CD14-positive monocyte (primary cell): ENCODE data around the gene CUEDC1. TPM values are rescaled to one million over a fixed set of nuclear protein-coding genes. Genes with fewer than 3 reads are reported as not detected.
A peak's percentile ranks its signal among the peaks of the same experiment; 100 is the strongest.

Experiments used
- DNase-seq, 3 donors: peaks; one replicate each; pipeline ENCODE4 v3.0.0-alpha.2; 2011 to 2022
- H2AFZ ChIP-seq: 2 replicates; pipeline ENCODE4 v1.6.0; 2012; ENCODE audit warnings: mild to moderate bottlenecking, low read depth, low read length, inconsistent platforms; ENCODE audit not compliant: insufficient read depth, poor library complexity, severe bottlenecking
- H3K27ac ChIP-seq, 2 donors: 1 replicate in 1 of 2; 2 replicates in 1 of 2; pipeline ENCODE4 v1.5.1; 2012 to 2013; ENCODE audit warnings: low read length in 2 of 2, control low read depth in 1 of 2, inconsistent platforms in 1 of 2, low read depth in 1 of 2, mild to moderate bottlenecking in 1 of 2
- H3K27me3 ChIP-seq, 2 donors: one replicate each; pipeline versions ENCODE4 v1.6.0 to v1.6.1; 2011 to 2013; ENCODE audit warnings: low read length in 2 of 2; ENCODE audit not compliant: control insufficient read depth in 2 of 2, insufficient read depth in 2 of 2
- H3K36me3 ChIP-seq, 2 donors: replicated peaks in 1 of 2; 1 replicate in 1 of 2; 2 replicates in 1 of 2; pipeline versions ENCODE4 v1.5.1 to v1.6.1; 2012 to 2013; ENCODE audit warnings: low read length in 2 of 2, control low read depth in 1 of 2, inconsistent platforms in 1 of 2, mild to moderate bottlenecking in 1 of 2; ENCODE audit not compliant: insufficient read depth in 2 of 2, control insufficient read depth in 1 of 2
- H3K4me1 ChIP-seq, 2 donors: 1 replicate in 1 of 2; 2 replicates in 1 of 2; pipeline versions ENCODE4 v1.5.1 to v1.6.1; 2012 to 2013; ENCODE audit warnings: low read length in 2 of 2, control low read depth in 1 of 2, inconsistent platforms in 1 of 2, mild to moderate bottlenecking in 1 of 2, moderate library complexity in 1 of 2; ENCODE audit not compliant: insufficient read depth in 2 of 2, control insufficient read depth in 1 of 2
- H3K4me2 ChIP-seq: replicated peaks from 2 replicates; pipeline ENCODE3; 2012; ENCODE audit warnings: low read length, moderate library complexity, mild to moderate bottlenecking; ENCODE audit not compliant: poor library complexity, severe bottlenecking; ENCODE audit errors: extremely low read depth
- H3K4me3 ChIP-seq, 3 experiments: fragments of 200-600 bp in 1 of 3; sonication (generic) in 1 of 3; replicated peaks in 1 of 3; 1 replicate in 2 of 3; 2 replicates in 1 of 3; pipeline ENCODE4 v1.5.1; 2011 to 2013; ENCODE audit warnings: low read length in 3 of 3, mild to moderate bottlenecking in 3 of 3, control low read depth in 2 of 3, low read depth in 2 of 3, inconsistent platforms in 1 of 3, moderate library complexity in 1 of 3
- H3K79me2 ChIP-seq: 2 replicates; pipeline ENCODE4 v1.6.0; 2012; ENCODE audit warnings: mild to moderate bottlenecking, control low read depth, inconsistent platforms, low read length, moderate library complexity; ENCODE audit not compliant: insufficient read depth
- H3K9ac ChIP-seq: 2 replicates; pipeline ENCODE4 v1.6.0; 2017; ENCODE audit warnings: low read length, mild to moderate bottlenecking; ENCODE audit not compliant: insufficient read depth, poor library complexity, severe bottlenecking
- H3K9me3 ChIP-seq, 2 donors: replicated peaks in 1 of 2; 1 replicate in 1 of 2; 2 replicates in 1 of 2; pipeline versions ENCODE4 v1.5.1 to v1.6.1; 2012 to 2013; ENCODE audit warnings: low read length in 2 of 2, control low read depth in 1 of 2; ENCODE audit not compliant: control insufficient read depth in 1 of 2, insufficient read depth in 1 of 2
- H4K20me1 ChIP-seq: 2 replicates; pipeline ENCODE4 v1.6.0; 2012; ENCODE audit warnings: mild to moderate bottlenecking, low read length, control low read depth, moderate library complexity; ENCODE audit not compliant: insufficient read depth
- H3K27ac Mint-ChIP-seq, 7 donors: one replicate each; pipeline ENCODE4 v1.8.0; 2020; ENCODE audit warnings: mild to moderate bottlenecking in 7 of 7, mixed read lengths in 7 of 7, moderate library complexity in 6 of 7, inconsistent platforms in 2 of 7
- H3K27me3 Mint-ChIP-seq, 3 donors: one replicate each; pipeline ENCODE4 v1.8.0; 2021 to 2022; ENCODE audit warnings: low read depth in 3 of 3, mild to moderate bottlenecking in 3 of 3, mixed read lengths in 3 of 3, moderate library complexity in 3 of 3, inconsistent platforms in 1 of 3
- H3K36me3 Mint-ChIP-seq, 2 donors: one replicate each; pipeline ENCODE4 v1.8.0; 2020; ENCODE audit warnings: mixed read lengths in 2 of 2, inconsistent platforms in 1 of 2, mild to moderate bottlenecking in 1 of 2
- H3K4me1 Mint-ChIP-seq: one replicate; pipeline ENCODE4 v1.8.0; 2020; ENCODE audit warnings: mild to moderate bottlenecking, mixed read lengths
- H3K4me3 Mint-ChIP-seq, 2 donors: one replicate each; pipeline ENCODE4 v1.8.0; 2020; ENCODE audit warnings: mild to moderate bottlenecking in 2 of 2, mixed read lengths in 2 of 2, moderate library complexity in 1 of 2
- H3K9me3 Mint-ChIP-seq, 7 donors: one replicate each; pipeline ENCODE4 v1.8.0; 2020 to 2022; ENCODE audit warnings: mixed read lengths in 7 of 7, mild to moderate bottlenecking in 6 of 7, moderate library complexity in 6 of 7, inconsistent platforms in 2 of 7
- CTCF ChIP-seq: fragments of 200-600 bp; IDR thresholded peaks from one replicate; pipeline ENCODE4 v1.8.0; 2022; ENCODE audit warnings: antibody characterized with exemption, mild to moderate bottlenecking
- WGBS: methylation state at CpG from one replicate; pipeline ENCODE4 v1.1.5; 2013; ENCODE audit warnings: missing lambda C conversion rate; ENCODE audit not compliant: insufficient coverage; 5-methylcytosine and 5-hydroxymethylcytosine counted together
- intact Hi-C, 2 donors: fragments of 100-400 bp; cut with micrococcal nuclease; formaldehyde crosslinking; loops; one replicate each; pipeline versions ENCODE4 v1.15.0 to v1.15.1; 2023
- polyA plus RNA-seq, 3 donors: library from polyadenylated mRNA; depleted of rRNA in 1 of 3; unstranded in 2 of 3; stranded (reverse) in 1 of 3; fragments of 300-500 nt in 2 of 3; fragments of >200 nt in 1 of 3; fragmentation: Illumina TruSeq in 2 of 3; gene quantifications; 1 replicate in 2 of 3; 2 replicates in 1 of 3; pipeline ENCODE4 v1.2.3, GENCODE V29; 2012 to 2021

CUEDC1 gene
- polyA plus RNA-seq, 3 donors: 4.2 to 31.0 (median 4.3) TPM

- Histone ChIP-seq H3K36me3 (peaks cover 12 to 50% of the 10 kb centered on the region in 2 donors), H3K27me3 (no peaks in the 10 kb centered on the region), H3K9ac (no peak overlapping the region), H4K20me1 (peaks cover 17% of the 10 kb centered on the region), H3K4me1 (peaks cover 35 to 46% of the 10 kb centered on the region in 2 donors), H3K4me3 (no peak overlapping the region), H3K9me3 (no peaks in the 10 kb centered on the region), H2AFZ (no peak overlapping the region), H3K79me2 (no peaks in the 10 kb centered on the region), H3K4me2 (no peak overlapping the region), H3K27ac (no peak overlapping the region)
- H3K27ac Mint-ChIP-seq: no peak overlapping the region
- no peak for TF ChIP-seq CTCF
- peaks cover 0 to 3% (median 0%) of the 10 kb centered on the region in 7 donors for H3K9me3 Mint-ChIP-seq
- WGBS: 95% methylated on average over 12 of the region's 15 CpGs
- H3K4me3 Mint-ChIP-seq: no peak overlapping the region
- H3K36me3 Mint-ChIP-seq: peaks cover 43 to 72% of the 10 kb centered on the region in 2 donors
- intact Hi-C loops: no loop called here
- peaks cover 9 to 14% (median 11%) of the 10 kb centered on the region in 3 donors for H3K27me3 Mint-ChIP-seq
- H3K4me1 Mint-ChIP-seq: peaks cover 51% of the 10 kb centered on the region
- no peak for DNase-seq
Observed at GRCh38 chr17:57876023-57876865, 79.0 kb downstream of the CUEDC1 start.

- Histone ChIP-seq H3K27ac (no peak overlapping the region), H3K79me2 (no peaks in the 10 kb centered on the region), H2AFZ (no peak overlapping the region), H3K4me2 (peak overlapping the region; percentile 63), H3K4me3 (no peak overlapping the region), H3K27me3 (no peaks in the 10 kb centered on the region), H3K4me1 (peaks cover 35 to 46% of the 10 kb centered on the region in 2 donors), H3K36me3 (peaks cover 12 to 57% of the 10 kb centered on the region in 2 donors), H3K9ac (no peak overlapping the region), H4K20me1 (peaks cover 17% of the 10 kb centered on the region), H3K9me3 (no peaks in the 10 kb centered on the region)
- H3K36me3 Mint-ChIP-seq: peaks cover 46 to 75% of the 10 kb centered on the region in 2 donors
- peaks cover 9 to 14% (median 11%) of the 10 kb centered on the region in 3 donors for H3K27me3 Mint-ChIP-seq
- 34% methylated on average over 6 of the region's 10 CpGs for WGBS
- no peak for DNase-seq
- H3K27ac Mint-ChIP-seq: peak overlapping the region in 1 of 7 donors; percentile 45
- H3K4me3 Mint-ChIP-seq: peak overlapping the region; percentile 68 to 73
- H3K4me1 Mint-ChIP-seq: peaks cover 51% of the 10 kb centered on the region
- no peak for TF ChIP-seq CTCF
- H3K9me3 Mint-ChIP-seq: peaks cover 0 to 3% (median 0%) of the 10 kb centered on the region in 7 donors
- intact Hi-C loops: no loop called here
Observed at GRCh38 chr17:57875290-57876022, 79.8 kb downstream of the CUEDC1 start.
